GM19328 (cell line): Measurements from ENCODE around the gene PTBP3.
"Not testable (repeated sequence)": the region's sequence is repeated elsewhere in the genome, so short reads cannot be mapped to it uniquely, and the experiment has no call there.

Experiments
- ATAC-seq: cut with Tn5 transposase; IDR thresholded peaks from one replicate; pipeline ENCODE4 v1.9.1; 2021; ENCODE audit warnings: mild to moderate bottlenecking, moderate library complexity; ENCODE audit not compliant: unreplicated experiment

PTBP3 gene

DNA sequence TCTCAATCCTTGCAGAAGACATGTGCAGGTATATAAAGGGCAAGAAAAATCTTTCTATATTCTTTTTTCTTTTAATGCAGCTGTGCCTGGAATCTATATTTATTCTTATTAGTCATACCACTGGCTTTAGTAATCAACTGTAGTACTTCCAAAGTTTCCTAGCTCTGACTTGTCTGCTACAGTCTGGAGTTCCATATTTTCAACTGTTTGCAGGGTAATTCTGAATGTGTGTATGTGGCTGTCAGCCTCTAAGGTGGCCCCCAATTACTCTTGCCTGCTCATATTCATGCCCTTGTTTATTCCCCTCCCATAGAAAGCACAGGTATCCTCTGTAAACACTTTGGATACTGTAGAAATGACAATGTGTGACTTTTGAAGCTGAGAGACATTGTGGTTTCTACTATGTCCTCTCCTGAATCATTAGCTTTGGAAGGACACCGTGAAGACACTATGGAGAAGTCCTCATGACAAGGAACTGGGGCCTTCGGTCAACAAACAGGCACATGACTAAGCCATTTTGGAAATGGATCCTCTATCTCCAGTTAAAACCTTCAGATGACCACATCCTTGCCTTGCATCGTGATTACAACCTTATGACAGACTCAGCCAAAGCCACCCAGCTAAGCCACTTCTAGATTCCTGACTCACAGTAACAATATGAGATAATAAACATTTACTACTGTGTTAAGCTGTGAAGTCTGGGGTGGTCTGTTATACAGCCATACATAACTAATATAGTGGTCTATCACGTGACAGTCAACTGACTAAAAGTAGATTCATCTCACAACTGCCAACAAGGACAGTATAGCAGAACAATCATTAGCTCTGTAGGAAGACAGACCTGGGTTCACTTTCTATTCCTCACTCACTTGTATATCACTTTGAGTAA lies 108.8 kb downstream of the PTBP3 start:
- ATAC-seq = no peak

DNA sequence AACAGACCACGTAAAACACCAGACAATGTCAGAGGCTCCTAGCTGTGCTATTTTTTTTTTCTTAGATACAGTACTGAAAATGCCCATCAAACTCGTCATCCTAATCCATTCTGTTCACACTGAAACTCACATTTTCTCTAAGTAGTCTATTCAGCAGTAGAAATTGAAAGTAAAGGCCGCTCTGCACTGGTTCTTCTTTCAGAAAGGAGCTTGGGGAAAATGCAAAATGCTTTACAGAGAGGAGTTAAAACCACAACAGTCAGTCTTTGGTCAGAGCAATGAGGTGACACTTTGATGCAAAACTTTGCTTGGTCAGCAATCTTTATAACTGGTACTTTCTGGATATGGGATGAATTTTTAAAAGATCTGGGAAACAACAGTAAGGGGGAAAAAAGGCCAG lies 114.5 kb downstream of the PTBP3 start:
- peak; percentile 90 for ATAC-seq

- ATAC-seq = no peak
Observed at GRCh38 chr9:112212926-112213325, 120.5 kb downstream of the PTBP3 start.

- no peak for ATAC-seq
Observed at GRCh38 chr9:112207451-112207850, 126.0 kb downstream of the PTBP3 start.

DNA sequence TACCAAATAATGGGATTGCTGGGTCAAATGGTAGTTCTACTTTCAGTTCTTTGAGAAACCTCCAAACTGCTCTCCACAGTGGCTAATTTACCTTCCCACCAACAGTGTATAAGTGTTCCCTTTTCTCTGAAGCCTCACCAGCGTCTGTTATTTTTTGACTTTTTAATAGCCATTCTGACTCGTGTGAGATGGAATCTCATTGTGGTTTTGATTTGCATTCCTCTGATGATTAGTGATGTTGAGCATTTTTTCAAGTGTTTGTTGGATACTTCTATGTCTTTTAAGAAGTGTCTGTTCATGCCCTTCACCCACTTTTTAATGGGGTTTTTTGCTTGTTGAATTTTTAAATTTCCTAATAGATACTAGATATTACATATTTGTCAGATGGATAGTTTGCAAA lies 129.9 kb downstream of the PTBP3 start:
- ATAC-seq = no peak

- no peak for ATAC-seq
Observed at GRCh38 chr9:112200711-112201110, 132.7 kb downstream of the PTBP3 start.

- ATAC-seq = no peak
Observed at GRCh38 chr9:112198646-112199045, 134.8 kb downstream of the PTBP3 start.

- ATAC-seq = no peak
Observed at GRCh38 chr9:112194969-112195431, 138.4 kb downstream of the PTBP3 start.

GRCh38 chr9:112193572-112194288 lies 139.7 kb downstream of the PTBP3 start:
- ATAC-seq = no peak

DNA sequence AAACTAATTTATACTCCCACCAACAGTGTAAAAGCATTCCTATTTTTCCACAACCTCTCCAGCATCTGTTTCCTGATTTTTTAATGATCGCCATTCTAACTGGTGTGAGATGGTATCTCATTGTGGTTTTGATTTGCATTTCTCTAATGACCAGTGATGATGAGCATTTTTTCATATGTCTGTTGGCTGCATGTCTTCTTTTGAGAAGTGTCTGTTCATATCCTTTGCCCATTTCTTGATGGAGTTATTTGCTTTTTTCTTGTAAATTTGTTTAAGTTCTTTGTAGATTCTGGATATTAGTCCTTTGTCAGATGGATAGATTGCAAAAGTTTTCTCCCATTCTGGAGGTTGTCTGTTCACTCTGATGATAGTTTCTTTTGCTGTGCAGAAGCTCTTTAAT lies 143.1 kb downstream of the PTBP3 start:
- not testable (repeated sequence) for ATAC-seq

DNA sequence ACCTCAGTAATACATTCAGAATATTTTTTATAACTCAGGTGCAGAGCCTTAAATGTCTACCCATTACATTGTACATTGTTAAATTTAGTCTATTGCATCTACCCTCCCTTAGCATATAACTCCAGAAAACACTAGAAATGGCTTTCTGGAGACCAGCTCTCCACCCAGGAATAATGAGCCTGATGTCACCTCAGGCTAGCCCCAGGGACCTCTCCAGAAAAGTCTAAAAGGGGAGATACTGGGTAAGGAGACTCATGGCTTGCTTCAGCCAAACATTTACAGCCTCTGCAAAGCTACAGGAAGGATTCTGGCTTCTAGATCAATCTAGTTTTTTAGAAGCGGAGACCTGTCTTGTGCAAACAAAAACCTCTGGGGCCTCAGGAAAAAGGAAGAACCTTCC lies 144.5 kb downstream of the PTBP3 start:
- ATAC-seq = no peak

- no peak for ATAC-seq
Observed at GRCh38 chr9:112187404-112187803, 146.0 kb downstream of the PTBP3 start.

GRCh38 chr9:112186695-112187094 lies 146.7 kb downstream of the PTBP3 start:
- ATAC-seq = no peak

DNA sequence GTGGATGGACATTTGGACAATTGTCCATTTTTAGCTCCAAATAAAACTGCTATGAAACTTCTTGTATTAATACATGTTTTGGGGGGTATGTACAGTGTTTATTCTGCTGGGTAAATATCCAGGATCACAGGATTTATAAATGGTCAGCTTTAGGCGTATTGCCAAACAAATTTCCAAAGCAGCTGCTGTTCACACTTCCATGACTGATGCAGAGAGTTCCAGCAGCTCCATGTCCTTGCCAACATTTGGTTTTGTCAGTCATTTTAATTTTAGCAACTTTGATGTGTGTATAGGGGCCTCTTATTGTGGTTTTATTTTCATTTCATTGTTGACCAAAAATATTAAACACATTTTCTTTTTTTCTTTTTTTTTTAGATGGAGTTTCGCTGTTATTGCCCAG lies 148.5 kb downstream of the PTBP3 start:
- no peak for ATAC-seq

- no peak for ATAC-seq
Observed at GRCh38 chr9:112184221-112184620, 149.2 kb downstream of the PTBP3 start.

GRCh38 chr9:112180387-112180881 lies 153.0 kb downstream of the PTBP3 start:
- ATAC-seq = no peak

- no peak for ATAC-seq
Observed at GRCh38 chr9:112179816-112180215, 153.6 kb downstream of the PTBP3 start.

DNA sequence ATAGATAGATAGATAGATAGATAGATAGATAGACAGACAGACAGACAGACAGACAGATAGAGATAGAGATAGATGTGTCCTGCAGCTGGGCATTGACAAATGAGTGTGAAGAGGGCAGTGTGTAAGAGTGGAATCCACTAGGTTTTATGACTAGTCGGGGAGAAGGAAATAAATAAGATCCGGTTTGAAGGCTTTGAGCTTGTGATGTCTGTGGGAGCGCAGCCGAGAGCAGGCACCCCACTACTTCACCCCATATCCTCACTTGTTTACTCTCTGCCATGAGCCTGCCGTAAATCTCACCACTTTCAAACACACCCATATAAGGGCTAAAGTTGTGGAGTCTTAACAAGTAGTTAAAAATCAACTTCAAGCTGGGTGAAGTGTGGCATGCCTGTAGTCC lies 156.9 kb downstream of the PTBP3 start:
- no peak for ATAC-seq

DNA sequence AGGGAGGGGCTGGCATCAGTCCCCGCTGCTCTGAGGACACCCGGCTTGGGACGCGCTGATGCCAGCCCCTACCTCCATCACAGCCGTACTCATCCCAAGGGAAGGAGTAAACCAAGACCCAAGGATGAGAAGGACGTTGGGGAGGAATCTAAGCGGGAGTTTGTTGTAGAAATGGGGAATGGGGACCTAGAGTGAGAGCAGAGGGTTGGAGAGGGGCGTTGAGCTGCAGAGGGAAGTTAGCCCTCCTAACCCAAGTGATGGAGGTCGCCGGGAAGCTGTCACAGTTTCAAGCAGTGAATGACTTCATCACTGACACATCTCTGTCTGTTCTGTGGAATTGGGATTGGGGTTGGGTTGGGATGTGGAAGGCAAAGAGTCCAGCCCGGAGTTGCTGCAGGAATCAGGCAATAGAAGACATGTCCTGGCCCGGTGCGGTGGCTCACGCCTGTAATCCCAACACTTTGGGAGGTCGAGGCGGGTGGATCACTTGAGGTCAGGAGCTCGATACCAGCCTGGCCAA lies 157.6 kb downstream of the PTBP3 start:
- ATAC-seq = no peak

DNA sequence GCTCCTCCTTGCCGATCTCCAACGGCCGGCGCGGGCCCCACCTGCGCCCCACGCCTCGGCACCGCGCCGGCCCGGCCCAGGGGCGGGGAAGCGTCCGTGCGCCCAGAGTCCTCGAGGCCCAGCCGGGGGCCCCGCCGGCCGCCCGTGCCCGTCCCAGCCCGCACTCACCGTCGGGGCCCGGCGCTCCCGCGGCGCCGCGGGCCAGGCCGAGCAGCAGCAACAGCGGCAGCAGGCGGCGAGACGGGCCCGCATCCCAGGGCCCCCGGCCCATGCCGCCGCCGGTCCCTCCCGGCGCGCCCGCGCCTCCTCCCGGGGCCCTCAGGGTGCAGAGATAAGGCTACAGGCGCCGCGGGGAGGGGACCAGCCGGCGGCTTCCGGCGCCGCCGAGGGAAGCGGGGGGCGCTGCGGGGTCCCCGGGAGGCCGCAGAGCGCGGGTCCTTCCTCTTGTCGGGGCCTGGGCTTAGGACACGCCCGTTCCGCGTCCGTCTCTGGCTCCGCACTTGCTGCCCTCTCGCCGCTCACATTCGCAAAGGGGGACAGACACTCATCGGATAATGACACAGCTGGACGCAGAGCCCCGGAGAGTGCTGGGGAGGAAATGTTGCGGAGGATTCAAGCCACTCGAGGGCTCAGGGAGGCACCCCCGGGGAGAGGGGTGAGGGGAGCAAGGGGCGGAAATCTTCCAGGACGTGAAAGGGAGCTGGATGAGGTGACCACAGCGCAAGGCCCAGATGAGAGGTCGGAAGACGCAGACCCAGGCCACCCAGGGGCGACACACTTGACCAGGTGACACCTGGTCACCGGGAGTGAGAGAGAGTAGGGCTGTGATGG lies 158.2 kb downstream of the PTBP3 start, which contains the start of gene SUSD1:
Gene SUSD1 (minus strand): TSS at position 333 of the 831 bp plus-strand sequence. CDS start 62 bp downstream, at position 271.
- peak; percentile 39 for ATAC-seq
